HG03103 (cell line): ENCODE results near the gene OSBPL5.

Source experiments
- ATAC-seq: cut with Tn5 transposase; IDR thresholded peaks from one replicate; pipeline ENCODE4 v1.9.1; 2021; ENCODE audit warnings: low read depth; ENCODE audit not compliant: unreplicated experiment

Gene OSBPL5

DNA sequence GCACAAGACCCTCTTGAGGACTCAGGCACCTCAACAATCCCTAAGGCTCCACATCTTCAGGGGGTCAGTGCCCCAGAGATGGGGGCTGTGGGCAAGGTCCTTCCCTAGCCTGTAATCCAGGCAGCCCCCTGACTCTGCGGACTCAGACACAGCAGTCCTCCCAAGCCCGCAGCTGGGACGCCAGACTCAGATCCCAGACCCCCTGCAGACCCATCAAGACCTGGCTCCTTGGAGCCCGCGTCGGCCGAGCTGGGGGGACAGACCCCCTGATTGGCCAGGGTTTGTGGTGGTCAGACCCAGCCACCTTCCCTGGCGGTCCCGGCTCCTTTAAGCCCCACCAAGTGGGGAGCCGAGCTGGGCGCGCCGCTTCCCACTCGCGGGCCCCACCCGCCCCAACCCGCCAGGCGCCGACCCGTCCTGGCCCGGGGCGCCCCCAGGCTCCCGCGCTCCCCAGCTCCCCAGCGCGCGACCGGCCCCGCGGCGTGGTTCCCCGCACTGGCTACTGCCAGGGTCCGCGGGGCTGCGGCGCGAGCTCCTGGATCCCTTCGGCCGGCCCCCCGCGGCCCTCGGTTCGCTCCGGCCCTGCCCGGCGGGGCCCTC lies 458 bp downstream of the OSBPL5 start:
- no peak for ATAC-seq

DNA sequence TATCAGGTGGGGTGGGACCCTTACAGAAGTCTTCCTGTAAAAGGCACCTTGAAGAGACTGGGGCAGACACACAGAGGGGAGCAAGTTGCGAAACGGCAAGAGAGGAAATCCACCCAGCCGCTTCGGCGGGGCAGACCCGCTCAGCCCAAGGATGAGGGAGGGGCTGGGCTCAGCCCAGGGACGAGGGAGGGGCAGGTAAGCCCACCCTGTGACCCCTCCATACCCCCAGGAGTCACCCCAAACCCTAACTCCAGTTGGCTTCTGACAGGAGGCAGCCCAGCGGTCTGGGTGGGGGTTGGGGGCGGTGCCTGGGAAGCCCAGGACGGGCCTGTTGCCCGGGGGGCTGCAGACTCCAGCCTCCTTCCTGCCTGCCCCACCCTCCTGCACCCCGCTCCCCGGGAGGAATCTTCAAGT lies 965 bp downstream of the OSBPL5 start:
- ATAC-seq, result no peak

DNA sequence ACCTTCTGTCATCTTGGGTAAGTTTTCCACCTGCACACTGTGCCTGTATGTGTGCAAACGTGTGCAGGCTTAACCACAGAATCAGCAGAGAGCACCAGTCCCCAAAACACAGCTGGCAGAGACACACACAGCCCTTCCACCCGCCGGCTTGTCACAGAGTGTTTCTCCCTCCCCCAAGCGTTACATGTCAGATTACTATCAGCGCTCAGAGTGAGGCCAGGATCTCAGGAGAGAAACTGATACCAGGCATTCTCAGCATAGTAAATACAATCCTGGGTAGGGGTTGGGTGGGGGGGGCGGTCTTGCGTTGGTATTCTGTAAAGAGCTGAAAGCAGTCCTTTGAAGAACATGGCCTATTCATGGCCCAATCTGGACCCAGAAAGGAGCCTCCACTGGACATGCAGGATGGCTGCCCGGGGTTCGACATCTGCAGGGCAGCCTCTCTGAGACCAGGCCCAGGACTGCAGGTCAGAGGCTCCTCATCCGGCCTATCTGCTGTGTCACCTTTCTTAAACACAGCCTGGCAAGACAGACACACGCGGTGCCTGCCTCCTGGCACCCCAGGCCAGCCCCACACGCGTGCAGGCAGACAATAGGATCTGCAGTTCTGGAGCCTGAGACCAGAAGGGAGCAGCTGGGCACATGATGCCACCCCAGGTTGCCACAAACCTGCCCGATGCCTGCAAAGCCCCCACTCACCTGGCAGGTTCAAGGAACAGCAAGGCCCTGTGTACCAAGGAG lies 1.7 kb downstream of the OSBPL5 start:
- ATAC-seq, result no peak

DNA sequence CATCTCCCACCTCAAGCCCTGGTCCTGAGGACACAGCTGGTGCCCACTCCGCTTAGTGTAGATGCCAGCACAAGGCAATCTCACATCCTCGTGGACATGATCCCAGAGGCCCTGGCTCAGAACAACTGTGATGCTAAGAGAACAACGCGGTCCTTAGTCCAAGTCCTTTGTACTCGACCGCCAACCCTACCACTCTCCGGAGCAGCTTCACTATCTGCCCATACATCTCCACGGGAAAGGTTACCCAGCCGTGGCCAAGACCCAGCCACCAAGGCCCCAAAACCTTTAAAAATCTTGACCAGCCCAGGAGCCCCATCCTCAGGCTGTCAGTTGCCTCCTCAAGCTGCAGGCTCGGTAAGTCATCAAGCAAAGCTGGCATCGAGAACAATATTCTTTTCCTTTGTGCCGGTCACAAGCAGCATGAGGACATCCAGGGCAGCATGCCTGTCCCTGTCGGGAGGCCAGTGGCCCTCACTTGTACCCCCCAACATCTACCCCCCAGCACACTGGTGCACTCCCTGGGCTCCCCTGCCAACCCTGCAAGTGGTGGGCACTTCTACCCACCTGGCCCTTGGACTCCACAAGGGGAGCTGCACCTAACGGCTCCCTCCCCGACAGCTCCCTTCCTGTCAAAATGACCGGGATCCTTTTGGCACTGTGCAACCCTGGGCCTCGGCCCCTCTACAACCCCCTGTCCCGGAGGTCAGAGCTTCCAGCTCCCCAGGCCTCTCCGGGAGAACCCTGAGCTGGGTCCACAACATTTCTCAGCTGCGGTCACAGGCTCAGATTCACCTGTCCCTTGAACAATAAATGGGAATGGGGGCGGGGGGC lies 2.5 kb downstream of the OSBPL5 start:
- no peak for ATAC-seq

DNA sequence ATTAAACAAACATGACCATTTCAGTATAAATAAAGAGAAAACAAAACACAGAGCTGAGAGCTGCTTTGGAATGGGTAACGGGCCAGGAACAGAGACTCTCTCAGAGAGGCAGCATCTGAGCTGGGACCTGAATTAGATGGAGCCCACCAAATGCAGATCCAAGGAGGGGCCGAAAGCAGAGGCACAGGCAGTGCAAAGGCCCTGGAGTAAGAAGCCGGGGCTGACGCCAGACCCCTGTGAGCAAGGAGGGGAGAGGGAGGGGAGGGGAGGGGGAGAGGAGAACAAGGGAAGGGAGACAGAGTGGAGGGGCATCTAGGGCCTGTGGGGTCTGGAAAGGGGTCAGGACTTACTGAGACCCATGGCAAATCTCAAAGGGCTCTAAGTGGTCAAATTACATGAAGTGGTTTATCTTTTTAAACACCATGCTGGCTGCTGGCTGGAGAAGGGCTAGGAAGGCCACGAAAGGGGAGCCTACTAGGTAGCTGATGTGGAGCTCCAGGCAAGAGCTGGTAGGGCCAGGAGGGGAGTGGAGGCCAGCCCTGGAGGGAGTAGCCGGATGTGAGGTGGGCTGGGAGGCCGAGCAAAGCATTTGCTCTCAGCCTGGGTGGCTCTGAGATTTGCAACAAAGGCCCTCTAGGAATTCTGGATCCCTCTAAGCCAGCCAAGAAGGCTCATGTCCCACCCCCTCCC lies 3.2 kb downstream of the OSBPL5 start:
- ATAC-seq, result no peak

DNA sequence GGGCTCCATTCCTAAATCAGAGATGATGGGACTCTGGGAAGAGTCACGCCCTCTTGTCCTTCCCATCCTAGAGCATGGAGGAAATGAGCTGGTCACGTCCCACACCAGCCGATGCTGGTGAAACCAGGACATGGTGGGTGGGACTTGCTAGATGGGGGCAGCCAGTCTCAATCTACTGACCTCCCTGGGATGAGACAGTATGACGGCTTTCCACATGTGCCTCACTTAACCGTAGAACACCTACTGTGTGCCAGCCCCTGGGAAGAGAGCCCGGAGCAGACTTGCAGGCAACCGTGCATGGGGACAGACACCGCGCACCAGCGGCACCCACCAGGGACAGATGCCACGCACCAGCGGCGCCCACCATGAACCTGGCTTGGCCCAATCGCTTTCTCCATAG lies 3.8 kb downstream of the OSBPL5 start:
- no peak for ATAC-seq

DNA sequence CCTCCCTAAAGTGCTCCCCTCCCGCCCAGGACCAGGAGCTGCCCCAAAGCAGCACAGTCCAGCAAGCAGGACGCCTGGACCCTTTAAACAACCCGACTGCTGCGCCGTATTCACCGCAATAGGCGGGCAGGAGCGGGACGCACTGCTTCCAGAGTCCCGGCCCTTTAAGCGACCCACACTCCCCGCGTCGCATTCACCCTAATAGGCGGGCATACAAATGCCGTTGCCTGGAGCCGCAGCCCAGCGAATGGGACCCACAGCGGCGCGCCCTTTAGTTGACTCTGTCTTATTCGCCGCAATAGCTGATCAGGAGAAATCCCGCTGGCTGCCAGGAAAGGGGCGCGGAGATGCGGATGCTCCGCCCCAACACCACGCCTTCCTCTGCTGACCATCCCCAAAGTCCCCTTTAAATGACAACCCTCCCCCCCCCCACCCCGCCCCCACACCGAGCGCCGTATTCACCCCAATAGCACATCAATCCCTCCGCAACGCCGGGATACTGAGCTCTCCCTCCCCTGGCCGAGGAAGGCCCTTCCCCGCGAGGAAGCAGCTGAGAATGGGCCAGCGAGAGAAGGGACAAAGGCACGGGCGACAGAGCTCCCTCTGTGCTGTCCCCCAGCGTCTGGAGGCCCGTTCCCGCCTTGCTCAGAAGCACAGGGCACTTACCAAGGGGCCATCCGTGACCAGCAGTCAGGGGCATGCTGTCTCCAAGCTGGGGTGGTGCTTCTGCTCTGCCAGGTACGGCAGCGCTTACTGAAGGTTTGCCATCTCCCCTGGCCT lies 4.7 kb downstream of the OSBPL5 start:
- ATAC-seq, result no peak

DNA sequence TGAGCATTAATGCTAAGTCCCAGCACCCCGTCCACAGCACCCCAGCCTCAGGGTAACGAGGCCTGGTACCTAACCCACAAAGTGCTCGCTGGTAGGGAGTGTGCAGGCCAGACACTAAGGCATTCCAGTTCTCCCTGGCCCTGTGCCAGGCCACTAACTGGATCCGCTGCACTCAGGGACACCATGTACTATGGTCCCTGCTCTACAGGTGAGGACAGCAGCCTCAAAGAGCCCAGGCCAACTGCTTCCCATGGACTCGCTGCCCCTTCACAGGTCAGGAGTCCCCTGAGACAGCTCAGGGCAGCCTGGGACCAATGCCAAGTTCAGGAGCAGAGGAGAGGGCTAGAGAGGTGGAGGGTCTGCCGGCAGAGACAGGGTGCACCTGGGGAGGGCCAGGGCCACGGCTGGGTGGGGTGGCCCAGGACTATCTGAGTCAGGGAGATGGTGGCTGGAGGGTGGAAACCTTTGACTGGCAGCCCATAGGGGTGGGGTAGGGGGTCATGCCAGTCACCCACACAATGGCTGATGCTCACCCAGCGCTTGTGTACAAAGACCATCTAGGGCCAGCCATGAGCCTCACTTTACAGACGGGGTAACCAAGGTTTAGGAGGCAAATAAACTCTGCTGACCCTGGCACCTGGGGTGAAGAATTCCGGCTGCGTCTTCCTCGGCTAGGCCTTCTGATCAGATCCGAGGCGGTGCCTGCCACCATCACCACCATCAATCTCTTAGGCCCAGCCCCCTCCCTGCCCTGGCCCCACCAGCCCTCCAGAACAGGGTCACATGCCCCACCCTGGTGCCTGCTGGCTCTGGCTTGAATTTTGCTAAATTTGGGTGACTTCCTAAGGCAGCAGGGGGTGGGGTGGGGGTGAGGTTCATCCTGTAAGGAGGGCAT lies 5.6 kb downstream of the OSBPL5 start:
- ATAC-seq, result no peak

DNA sequence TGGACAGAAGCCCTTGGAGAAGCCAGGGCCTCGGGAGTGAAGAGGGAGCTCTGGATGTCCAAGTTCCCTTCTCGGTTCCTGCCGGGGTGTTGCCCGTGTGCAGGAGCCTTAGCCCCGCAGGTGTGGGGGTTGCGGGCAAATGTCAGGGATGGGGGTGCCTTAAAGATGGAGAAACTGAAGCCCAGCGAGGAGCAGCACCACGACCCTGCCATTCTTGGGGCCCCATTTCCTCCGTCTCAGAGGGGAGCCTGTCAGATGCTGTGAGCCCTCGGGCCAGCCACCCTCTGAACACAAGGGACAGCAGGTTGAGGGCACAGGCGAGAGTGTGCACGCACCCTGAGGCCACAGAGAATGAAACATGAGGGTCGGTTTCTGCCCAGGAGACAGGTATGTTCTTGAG lies 6.3 kb downstream of the OSBPL5 start:
- no peak for ATAC-seq

DNA sequence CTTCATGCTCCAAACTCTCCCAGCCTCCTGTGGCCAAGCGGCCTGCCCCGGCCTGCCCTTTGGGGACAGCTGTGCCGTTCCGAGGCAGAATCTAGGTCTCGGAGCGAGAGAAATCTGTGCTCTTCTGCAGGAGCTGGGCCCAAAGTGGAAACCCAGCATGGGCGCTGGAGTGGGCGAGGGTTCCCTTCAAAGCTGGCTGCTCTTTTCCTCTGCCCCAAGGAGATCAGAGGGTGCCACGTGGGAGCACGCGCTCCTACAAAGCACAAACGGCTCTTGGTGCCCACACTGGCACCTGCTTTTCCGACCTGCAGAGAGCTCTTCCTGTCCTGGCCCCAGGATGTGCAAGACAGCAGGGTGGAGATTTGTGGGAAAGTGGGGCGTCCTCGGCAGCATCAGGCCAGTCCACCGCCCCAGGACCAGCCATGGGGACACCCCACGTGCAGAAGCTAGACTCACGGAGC lies 6.9 kb downstream of the OSBPL5 start:
- no peak for ATAC-seq

DNA sequence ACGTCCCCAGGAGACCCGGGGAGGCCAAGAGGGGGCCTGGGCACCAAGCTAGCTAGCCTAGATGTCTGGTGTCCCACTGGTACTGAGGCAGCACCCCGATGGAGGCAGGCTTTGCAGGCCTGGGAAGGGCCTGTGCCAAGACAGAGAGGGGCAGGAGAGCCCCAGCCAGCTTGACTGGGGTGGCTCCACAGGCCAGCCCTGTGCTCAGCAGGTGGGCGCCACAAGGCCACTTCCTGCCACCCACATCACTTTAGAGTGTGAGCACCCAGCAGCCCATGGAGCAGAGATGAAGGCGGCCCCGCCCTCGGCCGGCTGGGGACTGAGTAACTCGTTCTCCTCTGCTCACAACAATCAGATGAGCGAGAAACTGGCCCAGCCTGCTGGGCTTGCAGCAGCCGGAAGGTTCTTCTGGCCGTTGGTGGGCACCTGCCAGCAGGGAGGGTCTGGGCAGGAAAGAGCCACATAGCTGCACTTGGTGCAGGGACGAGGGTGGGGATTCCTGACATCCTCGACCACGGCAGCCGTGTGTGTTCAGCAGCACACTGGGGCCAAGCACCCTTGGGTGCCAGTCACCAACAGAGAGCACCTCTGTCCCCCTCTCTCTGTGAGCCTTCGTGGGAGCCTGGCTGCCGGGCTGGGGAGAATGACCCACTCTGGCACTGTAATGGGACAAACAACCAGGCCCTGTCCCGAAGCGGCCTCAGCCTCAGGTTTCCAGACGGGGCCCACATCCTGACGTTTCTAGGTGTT lies 7.6 kb downstream of the OSBPL5 start:
- no peak for ATAC-seq

DNA sequence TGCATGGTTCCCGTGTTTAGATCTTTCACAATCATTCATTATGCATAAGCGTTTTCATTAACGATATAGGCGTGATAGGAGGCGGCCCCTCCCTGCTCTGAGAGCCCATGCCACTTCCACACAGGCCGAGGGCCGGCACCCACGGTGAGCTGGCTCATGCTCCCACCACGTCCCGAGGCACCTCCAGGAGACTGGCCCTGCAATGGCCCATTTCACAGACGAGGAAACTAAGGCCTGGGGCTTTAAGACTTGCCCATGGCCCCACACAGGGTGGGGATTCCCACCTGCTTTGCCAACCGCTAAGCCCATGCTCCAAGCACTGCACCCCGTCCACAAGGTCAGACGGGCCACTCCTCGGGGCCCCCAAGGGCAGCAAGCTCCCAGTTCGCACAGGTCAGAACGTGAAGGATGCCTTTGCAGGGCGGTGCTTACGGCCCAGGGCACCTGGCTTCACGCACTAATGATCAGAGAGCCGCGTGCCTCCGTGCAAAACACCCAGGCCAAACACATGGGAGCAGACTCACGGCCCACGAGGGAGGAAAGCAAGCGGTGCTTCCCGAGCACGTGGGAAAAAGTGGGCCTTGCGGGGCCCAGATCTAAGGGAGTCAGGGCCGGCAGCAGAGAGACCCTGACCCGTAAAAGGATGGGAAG lies 8.3 kb downstream of the OSBPL5 start:
- ATAC-seq, result no peak

DNA sequence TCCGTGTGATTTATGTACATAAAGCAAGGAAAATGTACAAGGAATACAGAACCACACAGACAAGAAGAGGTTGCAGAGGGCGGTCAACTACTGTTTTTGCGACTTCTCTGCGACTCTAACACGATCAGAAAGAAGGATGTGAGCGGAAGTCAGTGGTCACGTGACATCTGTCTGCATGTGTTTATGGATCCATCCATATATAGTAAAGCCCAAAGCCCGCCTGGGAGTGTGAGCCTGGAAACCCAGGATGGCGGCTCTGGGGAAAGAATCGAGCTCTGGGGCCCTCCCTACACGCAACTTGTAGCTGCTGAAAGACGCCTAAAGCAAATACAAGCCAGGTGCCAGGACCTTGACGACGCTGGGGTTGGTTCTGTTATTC lies 8.8 kb downstream of the OSBPL5 start:
- no peak for ATAC-seq

DNA sequence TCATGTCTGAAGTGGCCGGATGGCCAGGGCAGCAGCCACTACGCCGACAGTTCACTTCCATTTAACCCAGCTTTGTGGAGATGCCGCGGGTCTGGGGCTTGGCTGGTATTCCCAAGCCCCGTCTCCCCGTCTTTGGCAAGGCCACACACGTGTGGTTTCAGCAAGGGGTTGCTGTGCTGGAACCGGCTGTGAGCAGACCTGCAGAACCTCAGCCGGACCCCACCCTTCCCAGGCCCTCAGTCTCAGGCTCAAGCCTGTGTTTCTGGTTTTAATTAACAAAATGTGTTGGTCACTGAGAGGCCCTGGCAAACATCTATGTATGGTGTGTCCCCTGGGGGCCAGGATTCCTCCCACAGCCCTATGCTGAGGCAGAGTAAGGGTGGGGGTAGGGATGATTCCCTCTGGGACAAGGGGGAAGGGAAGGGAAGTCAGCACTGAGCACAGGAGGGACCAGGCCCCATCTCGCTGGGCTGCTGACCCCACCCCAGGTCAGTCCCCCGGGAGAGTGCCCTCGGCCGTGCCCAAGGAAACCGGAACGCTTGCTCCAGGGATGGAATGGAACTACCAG lies 9.3 kb downstream of the OSBPL5 start:
- no peak for ATAC-seq

DNA sequence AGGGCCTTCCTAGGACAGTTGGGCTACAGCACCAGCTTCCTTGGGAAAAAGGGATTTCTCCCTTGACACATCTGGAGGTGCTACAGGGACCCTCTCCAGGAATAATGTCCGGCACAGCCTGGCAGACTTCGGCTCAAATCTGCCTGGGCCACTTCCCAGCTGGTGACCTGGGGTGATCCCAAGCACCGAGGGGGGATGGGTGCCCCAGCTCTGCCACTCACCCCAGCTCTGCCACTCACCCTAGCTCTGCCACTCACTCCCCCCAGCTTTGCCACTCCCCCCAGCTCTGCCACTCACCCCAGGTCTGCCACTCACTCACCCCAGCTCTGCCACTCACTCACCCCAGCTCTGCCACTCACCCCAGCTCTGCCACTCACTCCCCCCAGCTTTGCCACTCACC lies 9.9 kb downstream of the OSBPL5 start:
- ATAC-seq, result no peak

DNA sequence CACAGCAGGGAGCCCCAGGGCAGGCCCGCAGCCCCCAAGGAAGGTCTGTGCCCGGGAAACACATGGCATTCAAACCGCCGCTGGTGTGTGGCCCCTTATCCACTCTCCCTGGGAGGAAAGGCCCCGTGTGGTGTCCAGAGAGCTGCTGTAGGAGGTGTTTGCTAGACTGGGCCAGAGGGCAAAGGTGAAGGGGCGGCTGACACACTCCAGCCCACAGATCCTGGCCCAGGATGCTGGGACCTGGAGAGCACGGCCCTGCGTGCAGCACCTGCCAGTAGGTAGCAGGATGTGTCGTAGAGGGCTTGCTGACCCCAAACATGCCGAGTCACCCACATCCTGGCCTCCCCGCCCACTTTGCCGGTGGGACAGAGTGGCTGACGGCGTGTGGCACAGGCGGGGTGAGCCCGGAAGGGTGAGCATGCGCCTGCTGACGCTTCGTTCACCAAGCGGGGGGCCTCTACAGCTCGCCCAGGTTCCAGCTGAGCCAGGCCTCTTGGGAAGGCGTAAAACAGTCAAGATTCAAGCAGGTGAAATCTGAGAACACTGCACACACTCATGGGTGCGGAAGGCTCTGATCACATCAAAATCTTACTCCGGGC lies 11.0 kb downstream of the OSBPL5 start:
- no peak for ATAC-seq

DNA sequence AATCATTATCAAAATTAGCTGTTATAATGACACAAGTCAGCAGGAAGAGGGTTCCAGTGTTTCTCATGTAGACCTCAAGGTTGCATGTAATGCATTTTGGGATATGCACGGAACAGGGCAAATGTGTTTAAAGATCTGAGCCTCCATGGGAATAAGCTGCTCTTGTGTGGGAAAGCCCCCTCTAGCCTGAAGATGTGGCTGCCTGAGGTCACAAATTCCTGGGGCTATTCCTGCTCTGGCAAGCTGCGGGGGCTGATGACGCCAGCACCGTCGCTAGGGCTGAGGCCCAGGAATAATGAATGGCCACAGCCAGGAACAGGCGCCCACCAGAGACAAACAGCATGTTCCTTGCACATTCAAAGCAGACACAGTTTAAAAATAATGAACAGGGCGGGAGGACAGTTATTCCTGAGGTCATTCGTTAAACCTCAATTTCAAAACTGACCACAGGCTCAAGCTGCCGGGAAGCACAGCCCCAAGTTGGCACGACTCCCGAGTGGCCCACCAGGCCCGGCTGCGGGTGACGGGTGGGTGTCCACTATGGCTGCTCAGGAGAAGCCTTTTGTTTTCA lies 11.7 kb downstream of the OSBPL5 start:
- no peak for ATAC-seq
